Measurements from ENCODE around the gene CNGB1.
"Not testable (repeated sequence)": the region's sequence is repeated elsewhere in the genome, so short reads cannot be mapped to it uniquely, and the experiment has no call there.

CNGB1 gene

DNA sequence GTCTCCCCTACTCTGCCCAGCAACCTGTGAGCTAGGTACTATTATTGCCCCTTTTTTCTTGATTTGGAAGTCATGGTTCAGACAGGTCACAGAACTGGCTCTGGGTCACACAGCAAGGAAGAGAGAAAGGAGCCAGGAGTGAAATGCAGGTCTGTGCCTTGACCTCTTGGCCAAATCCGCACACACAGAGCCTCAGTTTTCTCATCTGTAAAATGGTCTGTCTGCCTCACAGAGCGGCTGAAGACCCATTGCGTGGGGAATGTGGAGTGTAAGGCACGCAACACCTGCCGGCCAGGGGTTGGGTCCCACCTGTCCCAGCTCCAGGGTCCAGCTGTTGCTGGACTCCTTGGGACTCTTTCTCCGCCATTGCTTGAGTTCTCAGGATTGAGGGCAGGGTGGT, 32.4 kb downstream of the CNGB1 start:
- in situ Hi-C loops (cut with MboI; ENCODE audit: low sequenced_read_pairs) = no loop called here

DNA sequence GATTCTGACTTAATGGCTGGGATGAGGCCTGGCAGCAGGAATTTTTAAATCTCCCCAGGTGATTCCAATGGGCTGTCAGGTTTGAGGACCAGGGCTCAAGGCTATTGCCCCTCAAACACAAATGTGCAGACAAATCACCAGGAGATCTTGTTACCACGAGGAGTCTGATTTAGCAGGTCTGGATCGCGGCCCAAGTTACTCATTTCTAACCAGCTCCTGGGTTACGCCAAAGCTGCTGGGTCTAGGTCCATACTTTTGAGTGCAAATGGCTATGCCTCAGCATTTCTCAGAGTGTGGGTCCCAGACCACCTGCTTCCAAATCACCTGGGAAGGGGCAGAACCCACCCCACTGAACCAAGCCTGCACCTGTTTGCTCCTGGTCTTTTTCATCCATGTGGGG, 33.1 kb downstream of the CNGB1 start:
- in situ Hi-C loops (cut with MboI; ENCODE audit: low sequenced_read_pairs) = no loop called here

GRCh38 chr16:57935904-57936303, 35.0 kb downstream of the CNGB1 start:
- in situ Hi-C loops (cut with MboI; ENCODE audit: low sequenced_read_pairs) = no loop called here

DNA sequence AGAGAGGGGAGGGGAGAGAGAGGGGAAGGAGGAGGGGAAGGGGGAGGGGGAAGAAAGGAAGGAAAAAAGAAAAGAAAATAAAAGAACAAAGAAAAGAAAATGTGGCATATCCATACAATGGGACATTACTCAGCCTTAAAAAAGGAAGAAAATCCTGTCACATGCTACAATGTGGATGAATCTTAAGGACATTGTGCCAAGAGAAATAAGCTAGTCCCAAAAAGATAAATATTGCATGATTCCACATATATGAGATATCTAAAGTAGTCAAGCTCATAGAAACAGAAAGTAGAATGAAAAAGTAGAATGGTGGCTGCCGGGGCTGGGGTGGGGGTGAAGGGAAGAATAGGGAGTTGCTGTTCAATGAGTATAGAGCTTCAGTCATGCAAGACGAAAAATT, 40.4 kb downstream of the CNGB1 start:
- in situ Hi-C loops (cut with MboI; ENCODE audit: low sequenced_read_pairs) = no loop called here

GRCh38 chr16:57929250-57929649, 41.7 kb downstream of the CNGB1 start:
- in situ Hi-C loops (cut with MboI; ENCODE audit: low sequenced_read_pairs) = no loop called here

DNA sequence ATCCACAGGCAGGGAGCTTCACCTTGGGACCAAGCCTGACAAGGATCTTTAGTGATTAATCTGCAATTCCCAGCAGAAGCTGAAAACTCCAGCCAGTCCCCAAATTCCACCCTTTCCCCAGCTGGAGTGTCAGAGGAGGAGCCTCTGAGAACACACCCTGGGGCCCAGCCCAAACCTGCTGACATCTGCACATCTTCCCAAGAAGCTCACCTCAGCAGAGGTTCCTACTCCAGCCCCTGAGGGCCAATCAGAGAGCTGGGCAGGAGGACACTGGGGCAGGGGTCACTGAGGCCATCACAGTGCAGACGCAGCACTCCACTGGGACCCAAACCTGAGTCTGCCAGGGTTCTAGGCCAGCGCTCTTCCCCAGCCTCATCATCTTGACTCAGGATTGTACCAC, 44.9 kb downstream of the CNGB1 start:
- in situ Hi-C loops (cut with MboI; ENCODE audit: low sequenced_read_pairs) = no loop called here

DNA sequence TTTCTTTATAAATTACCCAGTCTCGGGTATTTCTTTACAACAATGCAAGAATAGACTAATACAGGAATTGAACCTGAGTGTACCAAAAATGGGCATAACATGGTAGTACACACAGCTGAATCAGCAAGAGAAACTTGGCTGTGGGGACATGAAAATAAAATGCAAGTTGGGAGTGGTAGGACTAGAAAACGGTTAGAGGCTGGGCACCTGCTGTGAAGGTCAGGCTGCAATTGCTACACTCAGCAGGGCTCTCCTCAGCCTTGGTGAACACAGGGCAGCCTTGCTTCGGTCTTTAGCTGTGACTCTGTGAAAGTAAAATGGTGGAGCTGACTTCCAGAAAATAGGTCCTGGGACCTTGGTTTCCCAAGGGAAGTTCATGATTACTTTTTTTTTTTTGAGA, 45.6 kb downstream of the CNGB1 start:
- in situ Hi-C loops (cut with MboI; ENCODE audit: low sequenced_read_pairs) = no loop called here

GRCh38 chr16:57924514-57924913, 46.4 kb downstream of the CNGB1 start:
- in situ Hi-C loops (cut with MboI; ENCODE audit: low sequenced_read_pairs) = no loop called here

DNA sequence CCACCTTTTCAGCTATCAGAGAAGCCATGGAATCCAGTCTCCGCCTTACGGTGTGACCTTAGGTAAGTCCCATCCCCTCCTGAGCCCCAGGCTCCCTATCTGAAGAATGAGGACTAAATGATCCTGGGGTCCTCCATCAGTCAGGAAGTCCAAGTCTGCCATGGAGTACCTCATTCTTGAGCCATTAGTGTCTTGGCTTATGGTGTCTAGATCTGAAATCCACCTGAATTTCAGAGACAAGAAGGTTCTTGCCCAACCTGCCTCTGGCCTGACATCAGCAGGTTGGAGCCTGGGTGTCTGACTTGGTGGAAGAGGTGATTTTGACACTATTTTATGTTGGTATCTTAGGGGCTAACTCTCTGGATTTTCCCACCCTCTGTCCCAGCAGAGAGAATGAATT, 47.1 kb downstream of the CNGB1 start:
- in situ Hi-C loops (cut with MboI; ENCODE audit: low sequenced_read_pairs) = no loop called here

- in situ Hi-C loops (cut with MboI; ENCODE audit: low sequenced_read_pairs) = no loop called here
Measured at GRCh38 chr16:57923418-57923817, 47.5 kb downstream of the CNGB1 start.

DNA sequence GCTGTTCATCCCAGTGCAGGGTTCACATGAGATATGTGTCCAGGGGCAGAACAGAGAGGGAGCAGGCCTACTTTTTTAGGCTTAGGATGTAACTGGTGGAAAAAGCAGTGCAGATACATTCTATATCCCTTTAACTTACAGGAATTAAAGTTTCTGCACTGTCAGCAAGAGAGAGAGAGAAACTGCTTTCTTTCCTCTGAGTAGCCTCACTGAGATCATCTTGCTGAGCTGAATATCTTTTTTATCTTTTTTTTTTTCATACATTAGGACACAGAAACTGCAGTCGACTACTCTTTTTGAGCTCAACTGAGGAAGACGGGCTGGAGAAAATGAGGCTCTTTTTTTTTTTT, 50.1 kb downstream of the CNGB1 start:
- in situ Hi-C loops (cut with MboI; ENCODE audit: low sequenced_read_pairs) = no loop called here

GRCh38 chr16:57920215-57920879, 50.6 kb downstream of the CNGB1 start:
- in situ Hi-C loops (cut with MboI; ENCODE audit: low sequenced_read_pairs) = no loop called here

DNA sequence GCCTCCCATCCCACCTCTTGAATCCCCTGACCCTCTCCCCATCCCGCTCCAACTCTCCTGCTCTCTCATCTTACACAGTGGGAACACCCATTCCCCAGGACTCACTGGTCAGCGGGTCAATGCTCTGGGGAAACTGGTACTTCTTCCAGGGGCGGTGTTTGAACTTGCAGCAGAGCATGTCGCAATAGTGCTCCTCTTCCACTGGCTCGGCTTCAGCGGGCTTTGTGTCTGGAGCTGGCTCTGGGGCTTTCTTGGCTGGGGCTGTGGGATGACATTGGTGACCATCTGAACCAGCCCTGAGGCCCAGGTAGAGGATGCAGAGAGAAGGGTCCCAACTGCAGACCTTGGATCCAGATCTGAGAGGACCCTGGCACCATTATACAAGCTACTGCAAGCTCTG, 51.9 kb downstream of the CNGB1 start:
- in situ Hi-C loops (cut with MboI; ENCODE audit: low sequenced_read_pairs) = no loop called here

GRCh38 chr16:57918444-57918843, 52.5 kb downstream of the CNGB1 start:
- in situ Hi-C loops (cut with MboI; ENCODE audit: low sequenced_read_pairs) = no loop called here

- in situ Hi-C loops (cut with MboI; ENCODE audit: low sequenced_read_pairs) = not testable (repeated sequence)
Measured at GRCh38 chr16:57917929-57918328, 53.0 kb downstream of the CNGB1 start.

GRCh38 chr16:57917489-57917888, 53.4 kb downstream of the CNGB1 start:
- in situ Hi-C loops (cut with MboI; ENCODE audit: low sequenced_read_pairs) = not testable (repeated sequence)

DNA sequence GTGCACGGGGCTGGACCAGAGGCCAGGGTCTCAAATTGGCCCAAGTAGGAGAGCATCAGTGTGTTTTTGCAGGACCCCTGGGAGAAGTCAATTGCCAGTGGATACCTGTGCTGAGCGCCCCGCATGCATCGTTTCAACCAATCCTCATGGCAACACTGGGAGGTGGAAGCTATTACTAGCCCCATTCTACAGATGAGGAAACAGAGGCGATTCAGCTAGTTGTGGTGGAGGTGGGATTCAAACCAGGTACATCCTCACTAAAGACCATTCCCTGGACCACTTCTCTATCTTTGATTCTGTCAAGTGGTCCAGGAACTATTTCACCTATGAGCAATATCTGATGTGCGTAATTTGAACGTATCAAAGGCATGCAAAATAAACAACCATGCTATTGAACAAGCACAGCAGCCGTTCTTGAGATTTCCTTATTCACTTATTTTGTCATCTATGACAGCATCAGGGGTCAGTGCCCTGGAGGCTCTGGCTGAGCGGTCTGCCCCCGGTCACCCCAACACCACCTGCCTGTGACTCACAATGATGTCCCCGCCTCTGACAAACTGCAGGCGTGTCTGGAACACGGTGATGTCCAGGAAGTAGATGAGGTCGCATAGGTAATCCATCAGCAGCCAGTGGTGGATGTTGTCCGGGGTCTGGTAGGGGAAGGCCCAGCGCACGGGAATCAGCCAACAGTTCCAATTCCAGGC, 54.0 kb downstream of the CNGB1 start:
- in situ Hi-C loops (cut with MboI; ENCODE audit: low sequenced_read_pairs) = no loop called here

GRCh38 chr16:57915811-57916488, 55.0 kb downstream of the CNGB1 start:
- in situ Hi-C loops (cut with MboI; ENCODE audit: low sequenced_read_pairs) = no loop called here

GRCh38 chr16:57915267-57915666, 55.7 kb downstream of the CNGB1 start:
- in situ Hi-C loops (cut with MboI; ENCODE audit: low sequenced_read_pairs) = no loop called here

DNA sequence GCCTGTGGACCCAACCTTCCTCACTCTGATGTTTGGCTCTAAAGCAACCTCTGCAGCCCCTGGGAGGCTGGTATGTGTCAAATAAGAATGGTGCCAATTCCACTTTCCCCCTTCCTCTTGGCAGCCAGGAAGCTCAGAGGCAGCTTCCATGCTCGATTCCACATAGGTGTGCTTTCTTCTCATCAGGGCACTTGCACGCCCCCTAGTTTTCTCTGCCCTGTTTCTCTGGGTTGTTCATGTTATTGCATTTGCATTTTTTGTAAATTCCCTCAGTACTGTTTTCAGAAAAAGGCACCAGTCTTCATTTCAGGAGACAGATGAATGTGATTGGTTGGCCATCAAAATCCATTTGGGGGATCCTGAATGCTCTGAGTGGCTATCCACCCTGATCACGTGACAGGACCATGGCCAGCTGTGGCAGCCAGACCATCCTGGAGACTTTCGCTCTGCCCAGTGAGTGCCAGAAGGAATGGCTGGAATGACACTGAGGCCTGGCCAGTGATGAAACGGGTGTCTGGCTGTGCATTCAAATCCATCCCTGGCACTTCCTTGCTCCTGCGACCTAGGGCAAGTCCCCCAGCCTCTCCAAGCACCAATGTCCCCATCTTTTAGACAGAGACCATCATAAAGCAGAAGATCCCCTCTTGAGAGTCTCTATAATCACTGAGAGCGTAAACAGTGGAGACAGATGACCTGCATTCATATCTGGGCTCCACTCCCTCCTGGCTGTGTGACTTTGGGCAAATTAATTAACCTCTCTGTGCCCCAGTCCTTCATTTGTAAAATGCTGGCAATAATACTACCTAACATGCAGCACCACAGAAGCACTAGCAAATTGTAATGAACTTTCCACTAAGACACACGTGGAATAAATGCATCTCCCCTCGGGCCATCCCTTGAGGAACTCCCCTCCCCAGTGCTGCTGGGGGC, 56.4 kb downstream of the CNGB1 start:
- in situ Hi-C loops (cut with MboI; ENCODE audit: low sequenced_read_pairs) = no loop called here

- in situ Hi-C loops (cut with MboI; ENCODE audit: low sequenced_read_pairs) = no loop called here
Measured at GRCh38 chr16:57912529-57913260, 58.2 kb downstream of the CNGB1 start.
